Neural cell (in vitro differentiated cells): ENCODE measurements around the gene AKR7A2. TPM values are rescaled to one million over a fixed set of nuclear protein-coding genes. Genes with fewer than 3 reads are reported as not detected.

Experiments
- H2AFZ ChIP-seq: fragments of 200-600, 300-800 bp; sonication (generic), shearing (Covaris generic); 2 replicates; pipeline ENCODE4 v1.6.0; 2014; ENCODE audit warnings: low read depth, mild to moderate bottlenecking, antibody characterized with exemption, low read length, moderate library complexity
- H3F3A ChIP-seq: fragments of 200-600 bp; shearing (Covaris generic); 2 replicates; pipeline ENCODE4 v1.6.1; 2016; ENCODE audit warnings: mild to moderate bottlenecking, moderate library complexity, mixed read lengths, antibody characterized with exemption, low read length; ENCODE audit not compliant: insufficient read depth, poor library complexity, severe bottlenecking
- H3K27ac ChIP-seq: fragments of 200-600, 300-800 bp; sonication (generic), shearing (Covaris generic); 2 replicates; pipeline ENCODE4 v1.5.1; 2014; ENCODE audit warnings: mild to moderate bottlenecking, low read length, moderate library complexity
- H3K27me3 ChIP-seq: fragments of 300-800, 200-600 bp; sonication (generic), shearing (Covaris generic); 2 replicates; pipeline ENCODE4 v1.6.0; 2014; ENCODE audit warnings: mild to moderate bottlenecking, low read depth, low read length, moderate library complexity; ENCODE audit not compliant: insufficient read depth
- H3K36me3 ChIP-seq: fragments of 300-800, 200-600 bp; sonication (generic), shearing (Covaris generic); 2 replicates; pipeline ENCODE4 v1.5.1; 2014; ENCODE audit warnings: mild to moderate bottlenecking, antibody characterized with exemption, low read length, moderate library complexity; ENCODE audit not compliant: insufficient read depth
- H3K4me2 ChIP-seq: fragments of 300-800, 200-600 bp; sonication (generic), shearing (Covaris generic); 2 replicates; pipeline ENCODE4 v1.6.0; 2014; ENCODE audit warnings: mild to moderate bottlenecking, low read length
- H3K4me3 ChIP-seq: fragments of 300-800, 200-600 bp; sonication (generic), shearing (Covaris generic); 2 replicates; pipeline ENCODE4 v1.5.1; 2014; ENCODE audit warnings: mild to moderate bottlenecking, low read length, moderate library complexity
- H3K79me2 ChIP-seq: fragments of 200-600 bp; shearing (Covaris generic); replicated peaks from 2 replicates; pipeline ENCODE4 v1.6.0; 2014; ENCODE audit warnings: mild to moderate bottlenecking, low read length, moderate library complexity; ENCODE audit not compliant: insufficient read depth
- H3K9ac ChIP-seq: fragments of 300-800, 200-600 bp; sonication (generic), shearing (Covaris generic); 2 replicates; pipeline ENCODE4 v1.6.1; 2016; ENCODE audit warnings: mild to moderate bottlenecking, low read length, mixed read lengths
- H3K9me2 ChIP-seq: fragments of 200-600 bp; shearing (Covaris generic); 2 replicates; pipeline ENCODE4 v1.6.1; 2016; ENCODE audit warnings: mild to moderate bottlenecking, low read length, mixed read lengths; ENCODE audit not compliant: insufficient read depth
- H3K9me3 ChIP-seq: fragments of 200-600, 300-800 bp; sonication (generic), shearing (Covaris generic); 2 replicates; pipeline ENCODE4 v1.6.1; 2016; ENCODE audit warnings: mild to moderate bottlenecking, mixed run types, low read length, moderate library complexity, mixed read lengths
- H4K20me1 ChIP-seq: fragments of 200-600 bp; shearing (Covaris generic); 2 replicates; pipeline ENCODE4 v1.6.1; 2016; ENCODE audit warnings: mild to moderate bottlenecking, mixed run types; ENCODE audit not compliant: insufficient read depth
- EP300 ChIP-seq: fragments of 450-650 bp; conservative IDR thresholded peaks from 2 replicates; pipeline ENCODE4 v1.6.1; 2014; ENCODE audit warnings: antibody characterized with exemption, mild to moderate bottlenecking, moderate library complexity; ENCODE audit not compliant: poor library complexity, severe bottlenecking
- EZH2 ChIP-seq: fragments of 200-600, 300-800 bp; shearing (Covaris generic), sonication (generic); IDR thresholded peaks from 2 replicates; pipeline ENCODE4 v1.6.1; 2014; ENCODE audit warnings: antibody characterized with exemption, low read length, borderline replicate concordance, mild to moderate bottlenecking; ENCODE audit not compliant: insufficient read depth, poor library complexity, severe bottlenecking
- MXI1 ChIP-seq: fragments of 450-650 bp; conservative IDR thresholded peaks from 2 replicates; pipeline ENCODE4 v1.6.1; 2014; ENCODE audit warnings: antibody characterized with exemption, mild to moderate bottlenecking; ENCODE audit not compliant: poor library complexity, severe bottlenecking
- POLR2AphosphoS5 ChIP-seq: IDR thresholded peaks from 2 replicates; pipeline ENCODE4 v1.6.1; 2012
- RAD21 ChIP-seq: fragments of 450-650 bp; conservative IDR thresholded peaks from 2 replicates; pipeline ENCODE4 v1.6.1; 2014; ENCODE audit warnings: antibody characterized with exemption, mild to moderate bottlenecking, moderate library complexity
- REST ChIP-seq: IDR thresholded peaks from 2 replicates; pipeline ENCODE4 v1.6.1; 2012; ENCODE audit warnings: borderline replicate concordance
- TAF1 ChIP-seq: IDR thresholded peaks from 2 replicates; pipeline ENCODE4 v1.6.1; 2012; ENCODE audit warnings: low read depth
- polyA plus RNA-seq: library from polyadenylated mRNA; depleted of rRNA; stranded (reverse); fragments of >200 nt; gene quantifications from 2 replicates; pipeline ENCODE4 v1.2.3, GENCODE V29; 2014
- TF ChIP-seq, protein P1 (sequence below): fragments of 450-650 bp; IDR thresholded peaks from 2 replicates; pipeline ENCODE4 v1.5.1; 2014; ENCODE audit warnings: antibody characterized with exemption, mild to moderate bottlenecking, moderate library complexity; ENCODE audit not compliant: poor library complexity, severe bottlenecking

The AKR7A2 gene
- polyA plus RNA-seq, 1 donor from 2014 or later = 50.6 TPM

GRCh38 chr1:19315378-19316198, 3.6 kb upstream of the AKR7A2 start:
- no peak overlapping the region for H3K9ac ChIP-seq
- H3K79me2 ChIP-seq = peaks cover 12% of the 10 kb centered on the region
- no peaks in the 10 kb centered on the region for H3K36me3 ChIP-seq
- no peaks in the 10 kb centered on the region for H3K9me2 ChIP-seq
- H3K27me3 ChIP-seq = no peaks in the 10 kb centered on the region
- no peaks in the 10 kb centered on the region for H3F3A ChIP-seq
- TF ChIP-seq, protein P1, sequence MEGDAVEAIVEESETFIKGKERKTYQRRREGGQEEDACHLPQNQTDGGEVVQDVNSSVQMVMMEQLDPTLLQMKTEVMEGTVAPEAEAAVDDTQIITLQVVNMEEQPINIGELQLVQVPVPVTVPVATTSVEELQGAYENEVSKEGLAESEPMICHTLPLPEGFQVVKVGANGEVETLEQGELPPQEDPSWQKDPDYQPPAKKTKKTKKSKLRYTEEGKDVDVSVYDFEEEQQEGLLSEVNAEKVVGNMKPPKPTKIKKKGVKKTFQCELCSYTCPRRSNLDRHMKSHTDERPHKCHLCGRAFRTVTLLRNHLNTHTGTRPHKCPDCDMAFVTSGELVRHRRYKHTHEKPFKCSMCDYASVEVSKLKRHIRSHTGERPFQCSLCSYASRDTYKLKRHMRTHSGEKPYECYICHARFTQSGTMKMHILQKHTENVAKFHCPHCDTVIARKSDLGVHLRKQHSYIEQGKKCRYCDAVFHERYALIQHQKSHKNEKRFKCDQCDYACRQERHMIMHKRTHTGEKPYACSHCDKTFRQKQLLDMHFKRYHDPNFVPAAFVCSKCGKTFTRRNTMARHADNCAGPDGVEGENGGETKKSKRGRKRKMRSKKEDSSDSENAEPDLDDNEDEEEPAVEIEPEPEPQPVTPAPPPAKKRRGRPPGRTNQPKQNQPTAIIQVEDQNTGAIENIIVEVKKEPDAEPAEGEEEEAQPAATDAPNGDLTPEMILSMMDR = no peak
- TF ChIP-seq TAF1 (no peak), REST (no peak), EP300 (no peak), POLR2AphosphoS5 (no peak), MXI1 (no peak), EZH2 (no peak), RAD21 (no peak)
- H2AFZ ChIP-seq = no peak overlapping the region
- H3K27ac ChIP-seq = no peak overlapping the region
- no peaks in the 10 kb centered on the region for H3K9me3 ChIP-seq
- H3K4me2 ChIP-seq = no peak overlapping the region
- no peaks in the 10 kb centered on the region for H4K20me1 ChIP-seq
- no peak overlapping the region for H3K4me3 ChIP-seq

DNA sequence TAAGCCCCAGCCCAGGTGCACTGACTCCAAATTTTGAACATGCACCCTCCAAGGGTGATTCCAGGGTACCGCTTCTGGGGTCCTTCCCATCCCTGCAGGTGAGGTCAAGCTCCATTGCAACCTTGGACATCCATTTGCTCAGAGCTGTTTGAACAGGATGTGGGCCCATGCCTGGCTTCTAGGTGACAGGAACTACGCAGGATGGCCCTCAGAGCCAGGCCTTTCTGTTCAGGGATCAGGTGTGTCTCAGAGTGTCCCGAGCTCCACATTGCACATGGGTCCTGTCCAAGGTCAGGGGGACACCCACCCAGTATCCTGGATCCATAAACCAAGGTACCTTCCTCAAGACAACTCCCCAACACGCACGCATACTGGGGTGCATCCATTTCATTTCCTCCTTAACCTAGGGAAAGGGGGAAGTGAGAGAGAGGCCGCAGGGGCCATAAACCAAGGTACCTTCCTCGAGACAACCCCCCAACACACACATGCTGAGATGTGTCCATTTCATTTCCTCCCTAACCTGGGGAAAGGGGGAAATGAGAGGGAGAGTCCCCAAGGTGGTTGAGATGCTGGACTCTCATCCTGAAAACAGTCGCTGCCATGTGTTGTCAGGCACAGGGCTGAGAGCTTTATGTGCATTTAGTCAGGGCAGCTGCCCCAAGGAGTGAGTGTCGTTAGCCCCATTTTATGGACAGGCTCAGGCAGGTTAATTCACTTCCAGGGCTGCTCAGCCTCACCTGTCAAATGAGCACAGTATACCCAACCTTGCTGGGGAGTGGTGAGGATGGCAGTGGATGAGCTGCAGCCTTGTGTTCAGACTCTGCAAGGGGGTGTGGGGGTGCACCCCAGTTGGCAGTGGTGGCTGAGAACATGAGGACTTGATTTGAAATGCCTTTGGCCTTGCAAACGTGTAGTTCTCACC, 2.3 kb upstream of the AKR7A2 start:
- Histone ChIP-seq H3K9me2 (no peaks in the 10 kb centered on the region), H3K36me3 (no peaks in the 10 kb centered on the region), H3K4me2 (no peak overlapping the region), H4K20me1 (no peaks in the 10 kb centered on the region), H3K27me3 (no peaks in the 10 kb centered on the region), H3F3A (no peaks in the 10 kb centered on the region), H3K9me3 (no peaks in the 10 kb centered on the region), H2AFZ (no peak overlapping the region), H3K27ac (no peak overlapping the region), H3K79me2 (peaks cover 12% of the 10 kb centered on the region), H3K4me3 (peak overlapping the region; percentile 98), H3K9ac (no peak overlapping the region)
- TF ChIP-seq RAD21 (no peak), EP300 (no peak)
